K562 (cell line): Measurements from ENCODE around the gene LILRA6. TPM values are rescaled to one million over a fixed set of nuclear protein-coding genes. Genes with fewer than 3 reads are reported as not detected.

Source experiments
- CCNT2 ChIP-seq: IDR thresholded peaks from 2 replicates; pipeline ENCODE4 v1.6.1; 2011; ENCODE audit warnings: borderline replicate concordance, low read depth, mild to moderate bottlenecking, moderate library complexity, mixed read lengths, low read length; ENCODE audit not compliant: insufficient read length; ENCODE audit errors: extremely low read depth
- CHD2 ChIP-seq: IDR thresholded peaks from 2 replicates; pipeline ENCODE4 v1.6.1; 2011; ENCODE audit warnings: low read depth, low read length
- DIDO1 ChIP-seq: fragments of 450-650 bp; IDR thresholded peaks from 2 replicates; pipeline ENCODE4 v1.6.1; 2016; ENCODE audit warnings: low read depth, missing biosample characterization, missing genetic modification characterization
- ELF2 ChIP-seq: fragments of 250-450 bp; sonication (Bioruptor Pico); IDR thresholded peaks from 2 replicates; pipeline ENCODE4 v1.5.0; 2021; ENCODE audit warnings: mild to moderate bottlenecking
- ESRRB ChIP-seq: fragments of 250-450 bp; sonication (Bioruptor Pico); IDR thresholded peaks from 2 replicates; pipeline ENCODE4 v1.5.0; 2020; ENCODE audit warnings: mild to moderate bottlenecking, moderate library complexity, borderline replicate concordance
- GABPB1 ChIP-seq: sonication (generic); formaldehyde crosslinking; IDR thresholded peaks from 2 replicates; pipeline ENCODE4 v1.8.0; 2022; ENCODE audit warnings: mild to moderate bottlenecking, missing genetic modification reagents
- KAT7 ChIP-seq: sonication (generic); formaldehyde crosslinking; IDR thresholded peaks from 2 replicates; pipeline ENCODE4 v1.8.0; 2022; ENCODE audit warnings: missing genetic modification reagents, mild to moderate bottlenecking, borderline replicate concordance
- MYC ChIP-seq, 2 experiments: fragments of 250-450 bp in 1 of 2; sonication (Bioruptor Pico) in 1 of 2; IDR thresholded peaks; 2 replicates each; pipeline versions ENCODE4 v1.5.1 to v1.6.1; 2012 to 2021; ENCODE audit warnings: low read depth in 2 of 2, borderline replicate concordance in 1 of 2, improper control_type of control experiment in 1 of 2, low read length in 1 of 2, mild to moderate bottlenecking in 1 of 2, moderate library complexity in 1 of 2
- NFIX ChIP-seq: fragments of 250-450 bp; sonication (Bioruptor Pico); IDR thresholded peaks from 2 replicates; pipeline ENCODE4 v1.4.0; 2020; ENCODE audit warnings: low read depth, mild to moderate bottlenecking, moderate library complexity
- PHF8 ChIP-seq: fragments of 200-600 bp; sonication (generic); IDR thresholded peaks from 2 replicates; pipeline ENCODE4 v1.6.1; 2012; ENCODE audit warnings: mixed run types, mild to moderate bottlenecking, inconsistent platforms, low read length, moderate library complexity, borderline replicate concordance
- POLR3A ChIP-seq: IDR thresholded peaks from 2 replicates; pipeline ENCODE4 v1.6.1; 2011; ENCODE audit warnings: borderline replicate concordance, mild to moderate bottlenecking, moderate library complexity; ENCODE audit not compliant: insufficient read length, insufficient read depth; ENCODE audit errors: extremely low read depth
- RBFOX2 ChIP-seq: fragments of 200-400 bp; formaldehyde crosslinking; IDR thresholded peaks from 2 replicates; pipeline ENCODE4 v1.6.1; 2017; ENCODE audit warnings: low read depth, mild to moderate bottlenecking, low read length, moderate library complexity
- RBM17 ChIP-seq: fragments of 200-400 bp; formaldehyde crosslinking; IDR thresholded peaks from 2 replicates; pipeline ENCODE4 v1.6.1; 2017; ENCODE audit warnings: low read depth, mild to moderate bottlenecking, low read length, borderline replicate concordance
- SIN3A ChIP-seq, 2 experiments: fragments of 150-350 bp in 1 of 2; IDR thresholded peaks; 2 replicates each; pipeline ENCODE4 v1.6.1; 2011 to 2016; ENCODE audit warnings: borderline replicate concordance in 2 of 2, low read depth in 2 of 2, low read length in 2 of 2, mild to moderate bottlenecking in 2 of 2, moderate library complexity in 2 of 2; ENCODE audit not compliant: control insufficient read depth in 1 of 2
- ZBTB1 ChIP-seq: sonication (generic); formaldehyde crosslinking; IDR thresholded peaks from 2 replicates; pipeline ENCODE4 v1.8.1; 2023; ENCODE audit warnings: missing genetic modification reagents, low read depth, mild to moderate bottlenecking, borderline replicate concordance
- ZKSCAN1 ChIP-seq: fragments of 150-350 bp; IDR thresholded peaks from 2 replicates; pipeline ENCODE4 v1.6.1; 2016; ENCODE audit warnings: low read depth, low read length
- ZNF586 ChIP-seq: fragments of 450-650 bp; formaldehyde crosslinking; conservative IDR thresholded peaks from 2 replicates; pipeline ENCODE4 v1.4.0; 2020; ENCODE audit warnings: mild to moderate bottlenecking, moderate library complexity
- ZZZ3 ChIP-seq: fragments of 450-650 bp; IDR thresholded peaks from 2 replicates; pipeline ENCODE4 v1.6.1; 2016; ENCODE audit warnings: antibody characterized with exemption, mild to moderate bottlenecking, moderate library complexity
- polyA plus RNA-seq, 8 experiments: library from polyadenylated mRNA; depleted of rRNA in 4 of 8; stranded (reverse) in 5 of 8; unstranded in 3 of 8; fragments of >200 nt; fragmentation: Nextera tagmentation in 2 of 8; fragmentation: Illumina TruSeq in 1 of 8; extraction: Ambion mirVana in 2 of 8; extraction: Trizol in 1 of 8; gene quantifications; 2 replicates each; pipeline versions ENCODE4 v1.2.1 to v1.2.3, GENCODE V29; 2011 to 2014; ENCODE audit warnings: inconsistent platforms in 1 of 8, missing spikeins in 1 of 8
- total RNA-seq, 7 experiments: library from RNA; depleted of rRNA in 6 of 7; stranded (reverse); fragments of >200 nt in 6 of 7; fragmentation: Illumina TruSeq in 2 of 7; extraction: Trizol in 2 of 7; gene quantifications; 2 replicates each; pipeline versions ENCODE4 v1.2.1 to v1.2.3, GENCODE V29; 2011 to 2021; ENCODE audit warnings: low replicate concordance in 1 of 7
- TF ChIP-seq, protein P1 (sequence below): sonication (generic); formaldehyde crosslinking; IDR thresholded peaks from 2 replicates; pipeline ENCODE4 v1.8.1; 2023; ENCODE audit warnings: mild to moderate bottlenecking, missing genetic modification reagents
- TF ChIP-seq, protein P2 (sequence below): fragments of 450-650 bp; IDR thresholded peaks from 2 replicates; pipeline ENCODE4 v1.6.1; 2017; ENCODE audit warnings: antibody characterized with exemption
- TF ChIP-seq, protein P3 (sequence below): fragments of 250-450 bp; sonication (Bioruptor Pico); IDR thresholded peaks from 2 replicates; pipeline ENCODE4 v1.8.0; 2021; ENCODE audit warnings: mild to moderate bottlenecking, moderate library complexity
- TF ChIP-seq, protein P4 (sequence below): sonication (generic); formaldehyde crosslinking; IDR thresholded peaks from 2 replicates; pipeline ENCODE4 v1.8.1; 2022; ENCODE audit warnings: missing genetic modification reagents

Gene LILRA6
- total and polyA plus RNA-seq, 9 of the 15 experiments (the other 6 are each of a cell fraction or from before 2014, with no cell fraction given) = 0.03 TPM; not detected in 8

DNA sequence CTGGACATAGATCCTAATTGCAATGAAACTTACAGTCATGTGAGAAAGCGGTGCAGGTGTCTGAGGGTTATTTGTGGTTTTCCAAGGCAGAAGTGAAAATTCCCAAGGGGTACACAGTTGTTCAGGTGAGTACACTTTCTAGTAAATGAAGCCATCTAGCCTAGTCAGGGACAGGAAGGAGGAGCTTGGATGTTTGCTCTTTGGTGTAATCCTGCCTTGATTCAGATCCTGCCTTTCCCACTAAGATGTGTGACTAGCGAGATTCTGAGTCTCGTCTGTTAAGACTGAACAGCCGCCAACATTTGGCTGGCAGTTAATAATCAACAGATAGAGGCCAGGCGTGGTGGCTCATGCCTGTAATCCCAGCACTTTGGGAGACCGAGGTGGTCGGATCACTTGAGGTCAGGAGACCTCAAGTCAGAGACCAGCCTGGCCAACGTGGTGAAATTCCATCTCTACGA lies 39.4 kb downstream of the LILRA6 start (continued):
- TF ChIP-seq, protein P1, sequence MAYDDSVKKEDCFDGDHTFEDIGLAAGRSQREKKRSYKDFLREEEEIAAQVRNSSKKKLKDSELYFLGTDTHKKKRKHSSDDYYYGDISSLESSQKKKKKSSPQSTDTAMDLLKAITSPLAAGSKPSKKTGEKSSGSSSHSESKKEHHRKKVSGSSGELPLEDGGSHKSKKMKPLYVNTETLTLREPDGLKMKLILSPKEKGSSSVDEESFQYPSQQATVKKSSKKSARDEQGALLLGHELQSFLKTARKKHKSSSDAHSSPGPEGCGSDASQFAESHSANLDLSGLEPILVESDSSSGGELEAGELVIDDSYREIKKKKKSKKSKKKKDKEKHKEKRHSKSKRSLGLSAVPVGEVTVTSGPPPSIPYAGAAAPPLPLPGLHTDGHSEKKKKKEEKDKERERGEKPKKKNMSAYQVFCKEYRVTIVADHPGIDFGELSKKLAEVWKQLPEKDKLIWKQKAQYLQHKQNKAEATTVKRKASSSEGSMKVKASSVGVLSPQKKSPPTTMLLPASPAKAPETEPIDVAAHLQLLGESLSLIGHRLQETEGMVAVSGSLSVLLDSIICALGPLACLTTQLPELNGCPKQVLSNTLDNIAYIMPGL (CRISPR knock-in tag) = 0 out of 2 replicates have a peak, but pooled peaks have one; percentile 21
- TF ChIP-seq KAT7 (CRISPR knock-in tag) (0 out of 2 replicates have a peak, but pooled peaks have one; percentile 22), SIN3A (IDR thresholded peaks at IDR 0.05; ENCODE audit: borderline replicate concordance in 2 of 2, control insufficient read depth in 1 of 2, low read depth in 2 of 2, low read length in 2 of 2) (peak in 1 of 2 experiments; percentile 4; a peak in 1 of 4 replicates), ZZZ3 (no peak), CHD2 (no peak), NFIX (CRISPR knock-in tag) (no peak), DIDO1 (tag) (no peak), ZBTB1 (CRISPR knock-in tag) (no peak), PHF8 (no peak), CCNT2 (no peak), ESRRB (no peak), MYC (IDR thresholded peaks at IDR 0.05; ENCODE audit: low read depth, low read length) (no peak), MYC (CRISPR knock-in tag; IDR thresholded peaks at IDR 0.05; ENCODE audit: borderline replicate concordance, low read depth) (no peak), ZNF586 (no peak), POLR3A (no peak), RBFOX2 (peak; percentile 7), GABPB1 (no peak), ELF2 (CRISPR knock-in tag) (no peak), RBM17 (no peak), ZKSCAN1 (no peak)
- TF ChIP-seq, protein P2, sequence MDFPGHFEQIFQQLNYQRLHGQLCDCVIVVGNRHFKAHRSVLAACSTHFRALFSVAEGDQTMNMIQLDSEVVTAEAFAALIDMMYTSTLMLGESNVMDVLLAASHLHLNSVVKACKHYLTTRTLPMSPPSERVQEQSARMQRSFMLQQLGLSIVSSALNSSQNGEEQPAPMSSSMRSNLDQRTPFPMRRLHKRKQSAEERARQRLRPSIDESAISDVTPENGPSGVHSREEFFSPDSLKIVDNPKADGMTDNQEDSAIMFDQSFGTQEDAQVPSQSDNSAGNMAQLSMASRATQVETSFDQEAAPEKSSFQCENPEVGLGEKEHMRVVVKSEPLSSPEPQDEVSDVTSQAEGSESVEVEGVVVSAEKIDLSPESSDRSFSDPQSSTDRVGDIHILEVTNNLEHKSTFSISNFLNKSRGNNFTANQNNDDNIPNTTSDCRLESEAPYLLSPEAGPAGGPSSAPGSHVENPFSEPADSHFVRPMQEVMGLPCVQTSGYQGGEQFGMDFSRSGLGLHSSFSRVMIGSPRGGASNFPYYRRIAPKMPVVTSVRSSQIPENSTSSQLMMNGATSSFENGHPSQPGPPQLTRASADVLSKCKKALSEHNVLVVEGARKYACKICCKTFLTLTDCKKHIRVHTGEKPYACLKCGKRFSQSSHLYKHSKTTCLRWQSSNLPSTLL = no peak
- TF ChIP-seq, protein P3, sequence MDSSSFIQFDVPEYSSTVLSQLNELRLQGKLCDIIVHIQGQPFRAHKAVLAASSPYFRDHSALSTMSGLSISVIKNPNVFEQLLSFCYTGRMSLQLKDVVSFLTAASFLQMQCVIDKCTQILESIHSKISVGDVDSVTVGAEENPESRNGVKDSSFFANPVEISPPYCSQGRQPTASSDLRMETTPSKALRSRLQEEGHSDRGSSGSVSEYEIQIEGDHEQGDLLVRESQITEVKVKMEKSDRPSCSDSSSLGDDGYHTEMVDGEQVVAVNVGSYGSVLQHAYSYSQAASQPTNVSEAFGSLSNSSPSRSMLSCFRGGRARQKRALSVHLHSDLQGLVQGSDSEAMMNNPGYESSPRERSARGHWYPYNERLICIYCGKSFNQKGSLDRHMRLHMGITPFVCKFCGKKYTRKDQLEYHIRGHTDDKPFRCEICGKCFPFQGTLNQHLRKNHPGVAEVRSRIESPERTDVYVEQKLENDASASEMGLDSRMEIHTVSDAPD (CRISPR knock-in tag) = no peak
- TF ChIP-seq, protein P4, sequence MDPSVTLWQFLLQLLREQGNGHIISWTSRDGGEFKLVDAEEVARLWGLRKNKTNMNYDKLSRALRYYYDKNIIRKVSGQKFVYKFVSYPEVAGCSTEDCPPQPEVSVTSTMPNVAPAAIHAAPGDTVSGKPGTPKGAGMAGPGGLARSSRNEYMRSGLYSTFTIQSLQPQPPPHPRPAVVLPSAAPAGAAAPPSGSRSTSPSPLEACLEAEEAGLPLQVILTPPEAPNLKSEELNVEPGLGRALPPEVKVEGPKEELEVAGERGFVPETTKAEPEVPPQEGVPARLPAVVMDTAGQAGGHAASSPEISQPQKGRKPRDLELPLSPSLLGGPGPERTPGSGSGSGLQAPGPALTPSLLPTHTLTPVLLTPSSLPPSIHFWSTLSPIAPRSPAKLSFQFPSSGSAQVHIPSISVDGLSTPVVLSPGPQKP (CRISPR knock-in tag) = no peak
